Kidney (tissue), 14 donors: ENCODE results near the gene CGB7. TPM values are rescaled to one million over a fixed set of nuclear protein-coding genes. Genes with fewer than 3 reads are reported as not detected.

ENCODE experiments used
- DNase-seq, 5 donors: peaks; one replicate each; pipeline ENCODE4 v3.0.0-alpha.2; 2013 to 2020
- FAIRE-seq: peaks from 2 replicates; lab custom pipeline; 2012; peaks lifted over from hg19 to GRCh38; lab: Jason Lieb, UNC
- H3K27ac ChIP-seq, 2 donors: one replicate each; pipeline ENCODE4 v1.7.0; 2013; ENCODE audit warnings: low read depth in 2 of 2, low read length in 2 of 2, inconsistent platforms in 1 of 2
- H3K27me3 ChIP-seq: one replicate; pipeline ENCODE4 v1.7.1; 2013; ENCODE audit warnings: low read length, inconsistent platforms; ENCODE audit not compliant: control insufficient read depth, insufficient read depth
- H3K36me3 ChIP-seq, 3 donors: one replicate each; pipeline versions ENCODE4 v1.7.0 to v1.7.1; 2013; ENCODE audit warnings: low read length in 3 of 3, control low read depth in 1 of 3, inconsistent platforms in 1 of 3; ENCODE audit not compliant: insufficient read depth in 3 of 3, control insufficient read depth in 2 of 3
- H3K4me1 ChIP-seq, 3 donors: one replicate each; pipeline versions ENCODE4 v1.7.0 to v1.7.1; 2013; ENCODE audit warnings: low read length in 3 of 3, inconsistent platforms in 1 of 3, low read depth in 1 of 3; ENCODE audit not compliant: control insufficient read depth in 2 of 3, insufficient read depth in 2 of 3
- H3K4me3 ChIP-seq, 3 donors: one replicate each; pipeline versions ENCODE4 v1.7.0 to v1.8.1; 2013; ENCODE audit warnings: low read length in 3 of 3, control low read depth in 1 of 3, inconsistent platforms in 1 of 3
- H3K9ac ChIP-seq, 3 donors: one replicate each; pipeline versions ENCODE4 v1.7.0 to v1.7.1; 2013; ENCODE audit warnings: low read length in 3 of 3, control low read depth in 1 of 3, inconsistent platforms in 1 of 3
- H3K9me3 ChIP-seq, 3 donors: one replicate each; pipeline versions ENCODE4 v1.7.0 to v1.7.1; 2013; ENCODE audit warnings: low read length in 3 of 3, control low read depth in 1 of 3, inconsistent platforms in 1 of 3; ENCODE audit not compliant: control insufficient read depth in 2 of 3, insufficient read depth in 1 of 3
- CTCF ChIP-seq: IDR thresholded peaks from 3 replicates; pipeline ENCODE4 v1.5.1; 2012; ENCODE audit warnings: mild to moderate bottlenecking, moderate library complexity, borderline replicate concordance; ENCODE audit not compliant: insufficient read depth; ENCODE audit errors: extremely low read depth
- intact Hi-C: fragments of 100-400 bp; cut with DNase I; formaldehyde crosslinking; loops from one replicate; pipeline ENCODE4 v1.11.1; 2022
- polyA plus RNA-seq: library from polyadenylated mRNA; stranded (reverse); fragments of 350-450 nt; fragmentation: Illumina TruSeq; extraction: RNeasy Lipid Tissue Mini Kit (QIAGEN cat#74804); gene quantifications from one replicate; pipeline ENCODE4 v1.2.3, GENCODE V29; 2014; ENCODE audit warnings: low read depth, low replicate concordance; ENCODE audit not compliant: insufficient read depth
- total RNA-seq: library from RNA; stranded (reverse); fragmentation: NEBNext Ultra II Directional; extraction: Animal tissue kit (Norgen Biotek cat#: 25700); gene quantifications from one replicate; pipeline ENCODE4 v1.2.1, GENCODE V29; 2021
- donor health status: control.
- donor health status: control.
- donor health status: control.
- donor health status: control.
- donor health status: control.
- donor health status: DM: yes; HTN: yes; CAD: no.
- donor health status: Normal renal cell carcinoma (clear cell type).

The CGB7 gene
- total and polyA plus RNA-seq, 2 donors from 2014 or later, result not detected

DNA sequence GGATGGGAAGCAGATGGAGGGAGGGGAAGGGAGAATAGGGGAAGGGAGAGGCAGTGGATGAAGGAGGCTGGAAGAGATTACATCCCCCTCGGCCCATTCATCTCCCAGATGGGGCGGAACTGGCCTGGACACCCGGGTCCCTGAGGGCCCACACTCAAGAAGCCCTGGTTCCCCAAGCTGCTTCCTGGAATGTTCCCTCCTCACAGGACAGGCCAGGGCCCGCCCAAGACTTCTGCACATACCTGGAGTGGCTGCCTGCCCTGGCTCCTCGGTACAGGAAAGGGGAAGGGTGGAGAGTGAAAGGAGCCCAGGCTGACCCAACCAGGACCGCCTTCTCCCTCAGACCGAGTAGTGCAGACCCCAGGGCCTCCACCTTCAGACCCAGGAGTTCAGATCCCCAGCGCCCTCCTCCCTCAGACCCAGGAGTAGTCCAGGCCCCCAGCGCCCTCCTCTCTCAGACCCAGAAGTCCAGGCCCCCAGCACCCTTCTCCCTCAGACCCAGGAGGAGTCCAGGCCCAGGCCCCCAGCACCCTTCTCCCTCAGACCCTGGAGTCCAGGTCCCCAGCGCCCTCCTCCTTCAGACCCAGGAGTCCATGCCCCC, 6.6 kb upstream of the CGB7 start:
- no peak for TF ChIP-seq CTCF
- no peaks in the 10 kb centered on the region for H3K4me1 ChIP-seq
- FAIRE-seq (no peak), DNase-seq (no peak)
- H3K36me3 ChIP-seq, result no peaks in the 10 kb centered on the region
- no peak overlapping the region for H3K9ac ChIP-seq
- H3K27ac ChIP-seq, result no peak overlapping the region
- intact Hi-C loops, result no loop called here
- no peaks in the 10 kb centered on the region for H3K9me3 ChIP-seq
- H3K27me3 ChIP-seq, result peaks cover 2% of the 10 kb centered on the region
- H3K4me3 ChIP-seq, result no peak overlapping the region

DNA sequence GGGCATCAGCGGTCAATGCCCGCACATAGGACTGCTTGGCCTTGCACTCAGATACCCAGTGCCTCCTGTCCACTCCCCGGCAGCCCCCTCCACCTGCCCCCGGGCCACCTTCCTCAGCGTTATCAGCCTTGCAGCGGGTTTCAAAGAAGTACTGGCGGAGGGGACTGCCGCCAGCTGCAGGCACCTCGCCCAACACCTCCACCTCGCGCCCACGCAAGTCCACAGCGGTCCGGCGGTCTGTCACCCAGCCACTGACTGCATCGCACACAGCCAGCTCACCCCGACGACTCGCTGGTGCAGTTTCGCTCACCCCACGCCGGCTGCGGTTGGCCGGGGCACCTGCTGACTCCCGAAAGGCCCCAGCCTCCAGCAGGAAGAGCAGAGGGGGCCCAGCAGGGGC, 3.9 kb upstream of the CGB7 start:
- intact Hi-C loops, result no loop called here
- H3K27me3 ChIP-seq, result peaks cover 6% of the 10 kb centered on the region
- no peak overlapping the region for H3K9ac ChIP-seq
- FAIRE-seq (no peak), DNase-seq (no peak)
- peaks cover 0 to 4% (median 0%) of the 10 kb centered on the region in 3 donors for H3K4me1 ChIP-seq
- no peak overlapping the region for H3K4me3 ChIP-seq
- TF ChIP-seq CTCF, result no peak
- no peaks in the 10 kb centered on the region for H3K36me3 ChIP-seq
- H3K9me3 ChIP-seq, result no peaks in the 10 kb centered on the region
- no peak overlapping the region for H3K27ac ChIP-seq

GRCh38 chr19:49061000-49061399, 3.5 kb upstream of the CGB7 start:
- H3K9me3 ChIP-seq, result no peaks in the 10 kb centered on the region
- no peaks in the 10 kb centered on the region for H3K36me3 ChIP-seq
- no peak overlapping the region for H3K4me3 ChIP-seq
- FAIRE-seq (no peak), DNase-seq (no peak)
- H3K9ac ChIP-seq, result no peak overlapping the region
- H3K27ac ChIP-seq, result no peak overlapping the region
- TF ChIP-seq CTCF, result no peak
- peaks cover 0 to 4% (median 0%) of the 10 kb centered on the region in 3 donors for H3K4me1 ChIP-seq
- intact Hi-C loops, result no loop called here
- peaks cover 5% of the 10 kb centered on the region for H3K27me3 ChIP-seq

DNA sequence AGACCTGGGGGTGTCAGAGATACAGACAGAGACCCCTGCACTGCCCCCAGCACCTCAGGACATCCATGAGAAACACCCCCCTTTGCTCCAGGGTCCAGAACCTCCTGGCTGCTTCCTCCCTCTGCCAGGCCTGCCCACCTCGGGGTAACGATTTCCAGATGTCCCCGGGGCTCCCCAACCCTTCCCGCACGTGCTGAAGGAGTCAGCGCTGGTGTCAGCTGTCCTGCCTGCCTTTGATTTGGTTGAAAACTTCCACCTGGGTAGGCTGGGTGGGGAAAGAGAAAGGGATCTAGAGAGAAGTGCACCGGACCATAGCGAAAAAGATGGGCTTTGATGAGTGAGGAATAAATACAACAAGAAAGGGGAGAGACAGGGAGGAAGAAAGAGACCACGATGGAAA, 1.5 kb upstream of the CGB7 start:
- H3K36me3 ChIP-seq, result no peaks in the 10 kb centered on the region
- no peak overlapping the region for H3K9ac ChIP-seq
- H3K27me3 ChIP-seq, result peaks cover 5% of the 10 kb centered on the region
- H3K4me1 ChIP-seq, result peaks cover 0 to 4% (median 0%) of the 10 kb centered on the region in 3 donors
- DNase-seq, result peak in 2 of 5 donors; percentile 64 to 66
- intact Hi-C loops, result no loop called here
- no peak for FAIRE-seq
- TF ChIP-seq CTCF, result no peak
- H3K27ac ChIP-seq, result no peak overlapping the region
- no peak overlapping the region for H3K4me3 ChIP-seq
- no peaks in the 10 kb centered on the region for H3K9me3 ChIP-seq
